ENCODE measurements around the gene CYP27B1. TPM values are rescaled to one million over a fixed set of nuclear protein-coding genes. Genes with fewer than 3 reads are reported as not detected.

CYP27B1 gene
- total and polyA plus RNA-seq, 10 donors: 0.20 to 1.5 (median 0.47) TPM

GRCh38 chr12:57781801-57782200 is 14.9 kb upstream of the CYP27B1 start:
- Histone ChIP-seq H3K27me3 (replicated peaks in 1 of 7) (no peaks in the 10 kb centered on the region), H3K4me1 (peaks cover 14 to 57% (median 41%) of the 10 kb centered on the region in 6 donors), H3K27ac (peak overlapping the region in 5 of 8 donors; percentile 5 to 86 (median 83)), H3K36me3 (peaks cover 0 to 30% (median 18%) of the 10 kb centered on the region in 6 donors), H3K4me3 (no peak overlapping the region), H3K9me3 (no peaks in the 10 kb centered on the region)
- no peak for DNase-seq
- 38 to 61% (median 52%) methylated on average over 2 of the region's 2 CpGs for WGBS, 5 donors
- no peak for TF ChIP-seq POLR2AphosphoS5 (IDR thresholded peaks at IDR 0.05)
- TF ChIP-seq, protein P1, sequence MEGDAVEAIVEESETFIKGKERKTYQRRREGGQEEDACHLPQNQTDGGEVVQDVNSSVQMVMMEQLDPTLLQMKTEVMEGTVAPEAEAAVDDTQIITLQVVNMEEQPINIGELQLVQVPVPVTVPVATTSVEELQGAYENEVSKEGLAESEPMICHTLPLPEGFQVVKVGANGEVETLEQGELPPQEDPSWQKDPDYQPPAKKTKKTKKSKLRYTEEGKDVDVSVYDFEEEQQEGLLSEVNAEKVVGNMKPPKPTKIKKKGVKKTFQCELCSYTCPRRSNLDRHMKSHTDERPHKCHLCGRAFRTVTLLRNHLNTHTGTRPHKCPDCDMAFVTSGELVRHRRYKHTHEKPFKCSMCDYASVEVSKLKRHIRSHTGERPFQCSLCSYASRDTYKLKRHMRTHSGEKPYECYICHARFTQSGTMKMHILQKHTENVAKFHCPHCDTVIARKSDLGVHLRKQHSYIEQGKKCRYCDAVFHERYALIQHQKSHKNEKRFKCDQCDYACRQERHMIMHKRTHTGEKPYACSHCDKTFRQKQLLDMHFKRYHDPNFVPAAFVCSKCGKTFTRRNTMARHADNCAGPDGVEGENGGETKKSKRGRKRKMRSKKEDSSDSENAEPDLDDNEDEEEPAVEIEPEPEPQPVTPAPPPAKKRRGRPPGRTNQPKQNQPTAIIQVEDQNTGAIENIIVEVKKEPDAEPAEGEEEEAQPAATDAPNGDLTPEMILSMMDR (IDR thresholded peaks at IDR 0.05 in 8 of 11, conservative IDR thresholded peaks at IDR 0.05 in 3 of 11): no peak
- no peak for TF ChIP-seq POLR2A (IDR thresholded peaks at IDR 0.05)
- intact Hi-C loops (cut with DNase I; ENCODE audit: low total_unique reads): no loop called here

DNA sequence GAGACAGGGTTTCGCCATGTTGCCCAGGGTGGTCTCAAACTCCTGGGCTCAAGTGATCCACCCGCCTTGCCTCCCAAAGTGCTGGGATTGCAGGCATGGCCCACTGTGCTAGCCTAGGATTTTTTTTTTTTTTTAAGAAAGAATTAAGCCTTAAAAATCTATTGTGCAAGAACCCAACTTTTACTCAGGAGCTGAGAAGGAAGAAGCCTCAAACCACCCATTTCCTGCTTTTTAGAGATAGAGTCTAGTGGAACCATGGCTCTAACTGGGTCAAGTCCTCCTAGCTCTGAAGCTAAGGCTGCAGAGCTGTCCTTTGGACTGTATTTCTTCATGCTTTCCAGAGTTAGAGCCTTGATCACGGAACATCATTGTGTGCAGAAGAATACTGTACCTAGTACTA is 14.4 kb upstream of the CYP27B1 start:
- Histone ChIP-seq H3K9me3 (no peaks in the 10 kb centered on the region), H3K36me3 (peaks cover 0 to 25% (median 12%) of the 10 kb centered on the region in 6 donors), H3K4me3 (no peak overlapping the region), H3K27me3 (replicated peaks in 1 of 7) (no peaks in the 10 kb centered on the region), H3K27ac (peak overlapping the region in 5 of 8 donors; percentile 5 to 86 (median 83)), H3K4me1 (peaks cover 14 to 57% (median 41%) of the 10 kb centered on the region in 6 donors)
- TF ChIP-seq POLR2AphosphoS5 (IDR thresholded peaks at IDR 0.05) (no peak), POLR2A (IDR thresholded peaks at IDR 0.05) (no peak)
- TF ChIP-seq, protein P1 (IDR thresholded peaks at IDR 0.05 in 8 of 11, conservative IDR thresholded peaks at IDR 0.05 in 3 of 11): no peak
- no peak for DNase-seq
- 68 to 90% (median 83%) methylated on average over 3 of the region's 3 CpGs for WGBS, 5 donors
- intact Hi-C loops (cut with DNase I; ENCODE audit: low total_unique reads): no loop called here

GRCh38 chr12:57780284-57780897 is 13.5 kb upstream of the CYP27B1 start:
- Histone ChIP-seq H3K9me3 (no peaks in the 10 kb centered on the region), H3K36me3 (peaks cover 0 to 16% (median 4%) of the 10 kb centered on the region in 6 donors), H3K4me3 (no peak overlapping the region), H3K27me3 (replicated peaks in 1 of 7) (no peaks in the 10 kb centered on the region), H3K4me1 (peaks cover 14 to 57% (median 41%) of the 10 kb centered on the region in 6 donors), H3K27ac (peak overlapping the region in 4 of 8 donors; percentile 33 to 86 (median 84))
- intact Hi-C loops (cut with DNase I; ENCODE audit: low total_unique reads): no loop called here
- WGBS, 5 donors: 83 to 94% (median 86%) methylated on average over 4 of the region's 4 CpGs
- no peak for DNase-seq
- TF ChIP-seq POLR2A (IDR thresholded peaks at IDR 0.05): no peak
- no peak for TF ChIP-seq POLR2AphosphoS5 (IDR thresholded peaks at IDR 0.05)

DNA sequence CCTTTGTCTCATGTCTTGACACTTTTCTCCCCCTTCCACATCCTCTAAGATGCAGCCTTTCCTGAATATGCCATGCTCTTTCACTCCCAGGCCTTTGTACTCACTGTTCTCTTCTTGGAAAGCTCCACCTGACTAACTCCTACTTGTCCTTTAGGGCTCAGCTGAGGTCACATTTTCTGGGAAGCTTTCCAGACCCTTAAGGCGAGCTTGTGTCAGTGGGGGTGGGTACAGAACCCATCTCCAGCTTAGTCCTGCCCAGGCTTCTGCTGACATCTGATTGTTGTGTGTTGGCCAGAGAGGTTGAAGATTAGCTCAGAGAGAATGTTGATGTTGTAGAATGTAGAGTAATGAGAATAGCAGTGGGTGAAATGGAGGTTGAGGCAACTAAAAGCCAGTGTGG is 12.9 kb upstream of the CYP27B1 start:
- peaks cover 14 to 56% (median 41%) of the 10 kb centered on the region in 6 donors for H3K4me1 ChIP-seq
- no peaks in the 10 kb centered on the region for H3K9me3 ChIP-seq
- WGBS, 5 donors: 66 to 92% (median 78%) methylated on average over 1 of the region's 1 CpG
- TF ChIP-seq, protein P1 (IDR thresholded peaks at IDR 0.05 in 8 of 11, conservative IDR thresholded peaks at IDR 0.05 in 3 of 11): no peak
- TF ChIP-seq POLR2A (IDR thresholded peaks at IDR 0.05) (no peak), POLR2AphosphoS5 (IDR thresholded peaks at IDR 0.05) (no peak)
- H3K4me3 ChIP-seq: no peak overlapping the region
- intact Hi-C loops (cut with DNase I; ENCODE audit: low total_unique reads): no loop called here
- H3K36me3 ChIP-seq: peaks cover 0 to 10% (median 0%) of the 10 kb centered on the region in 6 donors
- H3K27me3 ChIP-seq (replicated peaks in 1 of 7): no peaks in the 10 kb centered on the region
- DNase-seq: no peak
- H3K27ac ChIP-seq: no peak overlapping the region
